DMS114 treated with DMSO at 0.1 percent for 48 hours (cell line): ENCODE results near the gene CYTH4.
"Not testable (repeated sequence)": the region's sequence is repeated elsewhere in the genome, so short reads cannot be mapped to it uniquely, and the experiment has no call there.

Experiments
- DNase-seq: peaks from one replicate; lab custom pipeline; 2025; ENCODE audit not compliant: unreplicated experiment; lab: John Stamatoyannopoulos, UW

Gene CYTH4

DNA sequence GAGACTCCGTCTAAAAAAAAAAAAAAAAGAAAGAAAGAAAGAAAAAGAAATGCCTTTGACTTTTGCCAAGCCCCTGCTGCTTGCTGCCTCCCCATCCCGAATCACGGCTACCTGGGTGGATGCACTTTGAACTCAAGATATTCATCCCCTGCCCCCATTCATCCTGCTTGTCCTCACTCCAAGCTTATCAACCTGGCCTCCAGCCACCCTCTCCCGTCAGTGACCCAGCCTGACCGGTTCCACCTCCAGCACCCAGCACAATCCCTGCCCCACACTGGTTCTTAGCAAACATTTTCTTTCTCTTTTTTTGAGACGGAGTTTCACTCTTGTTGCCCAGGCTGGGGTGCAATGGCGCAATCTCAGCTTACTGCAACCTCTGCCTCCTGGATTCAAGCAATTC lies 44.4 kb downstream of the CYTH4 start:
- no peak for DNase-seq

- no peak for DNase-seq
These were observed 45.7 kb downstream of the CYTH4 start for GRCh38 chr22:37328017-37328416.

GRCh38 chr22:37328538-37329237 lies 46.4 kb downstream of the CYTH4 start:
- DNase-seq, result not testable (repeated sequence)

GRCh38 chr22:37329238-37330140 lies 47.2 kb downstream of the CYTH4 start:
- DNase-seq, result no peak

DNA sequence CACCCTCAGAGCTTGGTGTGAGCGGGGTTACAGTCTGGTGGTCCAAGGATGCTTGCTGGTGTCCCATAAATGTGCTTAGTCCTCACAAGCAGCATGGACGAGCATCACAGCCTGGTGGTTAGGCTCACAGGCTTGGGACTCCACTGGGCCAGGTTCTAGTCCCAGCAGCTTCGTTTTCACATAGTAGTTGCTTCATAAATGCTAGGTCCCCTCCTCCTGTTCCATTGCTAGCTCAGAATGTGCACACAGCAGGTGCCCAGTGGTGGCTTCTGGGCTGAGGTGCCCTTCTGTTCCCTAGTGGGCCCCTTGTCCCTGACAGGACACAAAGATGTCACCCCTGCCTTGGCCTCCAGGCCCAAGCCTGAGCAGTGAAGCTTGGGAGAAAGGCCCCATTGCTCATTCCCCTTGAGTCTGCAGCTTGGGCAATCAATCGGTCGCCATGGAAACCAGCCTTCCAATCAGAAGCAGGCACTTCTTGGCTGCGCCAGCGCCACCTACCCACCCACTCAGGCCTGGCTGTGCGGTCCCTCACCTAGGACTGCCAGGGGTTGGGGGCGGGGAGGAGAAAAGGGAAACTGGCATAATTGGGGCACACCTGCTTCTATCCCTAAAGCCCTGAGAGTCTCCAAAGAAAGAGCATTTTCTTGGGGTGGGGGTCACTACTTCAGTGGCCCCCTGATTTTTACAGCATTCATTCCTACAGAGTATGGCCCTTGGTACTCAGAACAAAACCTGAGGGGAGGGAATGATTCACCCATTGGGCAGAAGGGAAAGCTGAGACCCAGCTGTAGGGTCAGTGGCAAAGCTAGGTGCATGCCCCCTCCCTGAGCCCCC lies 48.1 kb downstream of the CYTH4 start:
- DNase-seq, result no peak

- no peak for DNase-seq
These were observed 48.7 kb downstream of the CYTH4 start for GRCh38 chr22:37331034-37331428.

- DNase-seq, result no peak
These were observed 49.7 kb downstream of the CYTH4 start for GRCh38 chr22:37331856-37332536.

GRCh38 chr22:37333724-37334460 lies 51.6 kb downstream of the CYTH4 start:
- no peak for DNase-seq

DNA sequence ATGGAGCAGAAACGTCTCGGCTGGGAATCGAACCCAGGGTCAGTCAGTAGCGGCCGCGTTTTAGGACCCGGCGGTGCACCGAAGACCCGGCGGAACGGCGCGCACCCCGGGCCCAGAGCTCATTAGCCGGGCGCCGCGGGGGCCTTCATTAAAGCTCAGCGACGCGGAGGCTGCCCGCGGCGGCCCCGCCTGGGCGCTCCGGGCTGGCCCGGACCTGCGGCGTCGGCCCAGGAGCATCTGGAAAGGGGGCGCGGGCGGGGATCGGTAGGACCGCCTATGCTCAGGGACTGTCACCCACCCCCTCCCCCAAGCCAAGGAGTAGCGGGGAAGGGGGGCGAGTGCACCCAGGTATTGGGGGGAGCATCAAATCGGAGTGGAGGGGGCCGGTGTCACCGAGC lies 52.2 kb downstream of the CYTH4 start:
- DNase-seq, result no peak

DNA sequence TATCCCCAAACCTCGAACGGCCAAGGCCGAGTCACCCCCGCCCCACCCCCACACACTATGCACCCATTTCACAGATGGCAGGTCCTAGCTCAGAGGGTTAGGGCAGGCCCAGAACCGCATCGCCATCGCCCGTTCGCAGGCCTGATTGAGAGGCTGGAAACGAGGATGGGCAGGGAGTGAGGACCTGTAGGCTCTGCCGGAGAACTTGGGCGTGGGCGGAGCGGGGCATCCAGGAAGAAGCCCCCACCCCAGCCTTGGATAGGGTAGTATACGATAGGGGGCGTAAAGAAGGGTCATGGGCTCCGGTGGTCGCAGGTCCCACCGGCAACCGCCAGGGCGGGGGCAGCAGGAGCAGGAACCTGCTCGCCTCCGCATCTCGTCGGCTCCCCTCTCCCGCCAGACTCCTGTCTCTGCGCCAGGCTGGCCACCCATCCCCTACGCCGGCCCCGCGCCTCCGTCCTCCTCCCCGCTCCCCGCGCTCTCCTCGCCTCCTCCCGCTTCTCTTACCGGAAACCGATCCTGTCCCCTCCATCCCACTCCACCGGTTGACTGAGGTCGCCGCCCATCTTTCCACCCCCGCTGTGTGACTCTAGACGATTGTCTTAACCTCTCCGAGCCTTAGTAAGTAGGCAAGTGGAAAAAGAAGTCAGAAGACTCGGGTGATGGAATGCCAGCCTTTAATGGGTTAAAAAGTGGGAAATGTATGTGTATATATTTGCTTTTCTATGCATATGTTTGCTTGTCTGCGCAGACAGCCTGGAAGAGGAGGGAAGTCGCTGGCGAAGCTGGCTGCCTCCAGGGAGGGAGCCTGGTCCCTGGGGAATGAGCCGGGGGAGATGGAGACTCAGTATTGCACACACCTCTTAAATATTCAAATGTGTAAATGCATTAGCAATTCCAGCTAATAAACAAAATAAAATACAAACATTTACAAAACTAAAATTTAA lies 52.8 kb downstream of the CYTH4 start:
- DNase-seq, result no peak

DNA sequence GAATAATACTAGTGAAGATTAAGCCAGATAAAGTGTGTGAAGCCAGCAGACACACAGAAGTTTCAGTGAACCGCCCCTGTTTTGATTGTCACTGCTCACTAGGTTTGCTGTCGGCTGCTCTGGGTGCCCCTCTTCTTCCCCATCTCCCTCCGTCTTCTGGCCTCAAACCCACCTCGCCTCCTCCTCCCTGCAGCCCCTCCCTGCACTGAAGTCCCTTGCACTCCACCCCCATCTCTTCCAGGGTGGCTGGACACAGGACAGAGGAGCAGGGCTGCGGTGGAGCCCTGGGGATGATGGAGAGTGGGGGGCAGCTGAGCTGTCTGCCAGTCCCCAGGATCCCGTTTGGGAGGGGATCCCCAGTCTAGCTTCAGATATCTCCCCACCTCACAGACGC lies 53.5 kb downstream of the CYTH4 start:
- no peak for DNase-seq

DNA sequence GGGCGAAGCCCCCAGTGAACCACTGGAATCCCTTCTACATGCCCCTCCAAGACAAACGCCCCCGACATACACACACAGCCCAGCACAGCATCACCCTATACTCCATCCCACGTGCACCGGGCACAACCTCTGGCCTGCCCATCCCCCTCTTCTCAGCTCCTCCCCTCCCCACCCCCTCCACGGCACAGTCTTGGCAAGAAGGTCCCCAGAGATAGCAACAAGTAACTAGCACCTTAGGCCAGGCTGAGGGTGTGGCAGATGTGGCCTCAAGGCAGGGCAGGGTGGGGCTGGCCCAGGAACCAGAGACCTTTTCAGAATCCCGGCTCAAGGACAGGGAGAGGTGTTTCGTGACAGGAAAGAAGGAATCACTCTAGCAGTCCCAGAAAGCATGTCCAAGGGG lies 54.3 kb downstream of the CYTH4 start:
- no peak for DNase-seq

- DNase-seq, result no peak
These were observed 55.1 kb downstream of the CYTH4 start for GRCh38 chr22:37337204-37337943.

- DNase-seq, result no peak
These were observed 56.4 kb downstream of the CYTH4 start for GRCh38 chr22:37338539-37339246.

- no peak for DNase-seq
These were observed 58.3 kb downstream of the CYTH4 start for GRCh38 chr22:37340331-37341262.

- DNase-seq, result no peak
These were observed 59.8 kb downstream of the CYTH4 start for GRCh38 chr22:37342065-37342464.

GRCh38 chr22:37343348-37343747 lies 61.0 kb downstream of the CYTH4 start:
- no peak for DNase-seq
